H1 (cell line): ENCODE results near the gene MIEF2.

Experiments
- CTCF ChIP-seq, 3 experiments: IDR thresholded peaks; 1 replicate in 2 of 3; 2 replicates in 1 of 3; pipeline versions ENCODE4 v1.5.1 to v1.6.1; 2011; ENCODE audit warnings: low read length in 3 of 3, mild to moderate bottlenecking in 3 of 3, inconsistent platforms in 2 of 3, low read depth in 1 of 3, moderate library complexity in 1 of 3; ENCODE audit not compliant: insufficient read depth in 1 of 3; ENCODE audit errors: control extremely low read depth in 1 of 3
- EP300 ChIP-seq, 2 experiments: IDR thresholded peaks; 1 replicate in 1 of 2; 2 replicates in 1 of 2; pipeline ENCODE4 v1.6.1; 2011 to 2012; ENCODE audit warnings: low read depth in 2 of 2, low read length in 2 of 2, mild to moderate bottlenecking in 2 of 2, borderline replicate concordance in 1 of 2, inconsistent platforms in 1 of 2, moderate library complexity in 1 of 2
- EZH2 ChIP-seq: fragments of 200-600 bp; sonication (generic); IDR thresholded peaks from 2 replicates; pipeline ENCODE4 v1.7.1; 2012; ENCODE audit warnings: low read depth, mild to moderate bottlenecking, moderate library complexity, low read length, inconsistent platforms; ENCODE audit not compliant: severe bottlenecking
- RNF2 ChIP-seq: fragments of 200-900, 300-1000 bp; sonication (generic); IDR thresholded peaks from 2 replicates; pipeline ENCODE4 v1.7.1; 2016; ENCODE audit warnings: borderline replicate concordance, low read depth, mild to moderate bottlenecking, antibody characterized with exemption, low read length; ENCODE audit not compliant: poor library complexity, severe bottlenecking; ENCODE audit errors: missing control alignments
- TAF1 ChIP-seq: IDR thresholded peaks from 2 replicates; pipeline ENCODE4 v1.6.1; 2011; ENCODE audit warnings: mild to moderate bottlenecking, low read depth, low read length
- TBP ChIP-seq: IDR thresholded peaks from 2 replicates; pipeline ENCODE4 v1.6.1; 2011; ENCODE audit warnings: low read depth, low read length, improper control_type of control experiment

- TF ChIP-seq CTCF (IDR thresholded peaks at IDR 0.05; ENCODE audit: control extremely low read depth in 1 of 3, insufficient read depth in 1 of 3, low read depth in 1 of 3, low read length in 3 of 3) (no peak), EP300 (IDR thresholded peaks at IDR 0.05; ENCODE audit: borderline replicate concordance in 1 of 2, low read depth in 2 of 2, low read length in 2 of 2) (no peak), EZH2 (no peak), TAF1 (no peak), RNF2 (no peak), TBP (no peak)
Observed at GRCh38 chr17:18213666-18214270, 46.7 kb upstream of the MIEF2 start.
